Measurements from ENCODE around the gene GM2A.

The GM2A gene
- total RNA-seq = 14.5 to 37.9 (median 20.8) reads per million in 3 experiments

GRCh38 chr5:151252762-151253604, at the start of gene GM2A:
TSS of gene GM2A (plus strand) at chr5:151253185. CDS start at chr5:151253217, 32 bp downstream.
- peak; percentile 97 for DNase-seq

- no peak for DNase-seq
These were observed 48.9 kb upstream of the GM2A start for GRCh38 chr5:151204051-151204450.

- no peak for DNase-seq
These were observed 47.6 kb upstream of the GM2A start for GRCh38 chr5:151205411-151205810.

- DNase-seq = no peak
These were observed 44.5 kb upstream of the GM2A start for GRCh38 chr5:151208481-151208914.

GRCh38 chr5:151212406-151212798, 40.6 kb upstream of the GM2A start:
- DNase-seq = no peak

- peak; percentile 85 for DNase-seq
These were observed 39.0 kb upstream of the GM2A start for GRCh38 chr5:151213803-151214613.

DNA sequence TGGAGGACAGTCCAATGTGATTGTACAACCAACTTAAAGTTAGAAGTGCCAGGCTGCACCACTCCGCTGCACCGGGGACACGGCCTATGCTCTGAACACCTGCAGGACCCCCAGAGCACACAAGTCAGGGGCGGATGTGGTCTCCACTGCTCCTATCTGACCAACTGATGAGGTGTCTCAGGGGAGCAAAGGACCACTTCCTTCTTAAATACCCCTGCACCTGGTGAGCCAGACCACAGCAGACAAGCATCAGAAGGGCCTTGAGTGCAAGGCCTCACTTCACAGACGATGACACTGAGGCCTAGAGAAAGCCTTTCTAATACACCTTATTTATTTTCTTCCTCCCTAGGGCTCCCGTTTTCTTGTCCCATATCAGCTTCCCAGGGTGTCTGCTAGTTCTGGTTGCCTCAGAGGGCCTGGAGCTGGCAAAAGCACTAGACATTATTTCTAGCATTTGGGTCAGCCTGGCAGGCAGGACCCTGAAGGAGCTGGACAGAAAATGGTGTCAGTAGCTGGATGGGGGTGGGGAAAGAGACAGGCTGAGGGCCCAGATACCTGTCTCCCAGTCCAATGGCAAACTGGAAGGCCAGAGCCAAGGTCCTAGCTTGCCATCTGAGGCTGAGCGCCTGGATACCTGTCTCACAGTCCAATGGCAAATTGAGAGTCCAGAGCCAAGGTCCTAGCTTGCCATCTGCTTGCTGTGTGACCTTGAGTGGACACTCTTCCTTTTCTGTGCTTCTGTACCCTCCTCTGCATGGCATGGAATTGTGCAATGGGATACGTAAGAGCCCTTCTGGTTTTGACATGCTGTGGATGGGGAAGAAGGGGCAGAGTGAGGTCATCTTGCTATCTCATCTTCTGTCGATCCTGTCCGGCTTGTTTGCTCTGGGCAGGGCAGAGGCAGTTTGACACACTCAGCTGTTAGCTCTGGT, 38.1 kb upstream of the GM2A start:
- DNase-seq = no peak

DNA sequence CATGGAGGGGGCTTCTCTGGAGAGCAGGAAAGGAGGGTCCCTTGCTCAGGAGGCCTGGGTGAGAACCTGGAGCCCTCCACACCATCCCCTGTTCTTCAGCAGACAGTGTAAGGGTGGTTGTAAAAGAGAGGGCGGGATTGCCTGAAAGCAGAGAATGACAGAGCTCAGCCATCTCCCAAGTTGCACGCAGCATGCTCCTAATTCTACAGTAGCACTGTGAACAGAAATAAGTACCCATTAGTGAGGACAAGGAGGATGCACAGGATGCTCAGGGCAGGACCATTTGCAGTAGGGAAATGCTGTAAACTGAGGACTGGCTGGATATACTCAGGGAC, 37.5 kb upstream of the GM2A start:
- no peak for DNase-seq

DNA sequence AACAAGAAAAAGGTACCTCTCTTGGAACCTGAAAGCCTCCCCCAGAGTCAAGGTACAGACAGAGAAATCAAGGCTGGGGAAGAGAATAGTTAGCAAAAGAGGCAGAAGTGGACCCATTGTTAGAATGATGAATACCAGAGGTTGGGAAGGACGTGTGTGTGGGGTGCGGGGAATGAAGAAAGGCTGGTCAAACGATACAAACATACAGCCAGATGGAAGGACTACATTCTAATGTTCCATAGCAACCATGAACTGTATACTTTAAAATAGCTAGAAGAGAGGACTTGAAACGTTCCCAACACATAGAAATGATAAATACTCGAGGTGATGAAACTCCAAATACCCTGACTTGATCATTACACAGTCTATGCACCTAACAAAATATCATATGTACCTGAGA, 36.2 kb upstream of the GM2A start:
- no peak for DNase-seq

DNA sequence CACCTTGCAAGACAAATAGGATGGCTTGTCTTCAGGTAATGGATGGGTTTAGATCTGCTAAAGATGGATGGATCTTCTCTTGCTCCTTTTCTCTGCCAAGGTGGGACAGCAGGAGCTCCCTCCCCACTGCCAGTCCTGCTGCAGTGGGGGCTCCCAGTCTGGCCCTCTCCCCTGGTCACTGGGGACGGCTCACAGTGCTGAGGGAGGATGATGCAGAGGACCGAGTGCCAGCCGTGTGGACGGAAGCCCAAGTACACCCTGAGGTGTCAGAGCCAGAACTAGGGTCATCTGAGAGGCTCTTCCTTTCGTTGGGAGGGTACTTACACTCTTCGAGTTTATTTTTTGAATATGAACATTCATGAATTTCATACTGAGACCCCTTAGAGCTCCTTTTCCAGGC, 34.8 kb upstream of the GM2A start:
- no peak for DNase-seq

DNA sequence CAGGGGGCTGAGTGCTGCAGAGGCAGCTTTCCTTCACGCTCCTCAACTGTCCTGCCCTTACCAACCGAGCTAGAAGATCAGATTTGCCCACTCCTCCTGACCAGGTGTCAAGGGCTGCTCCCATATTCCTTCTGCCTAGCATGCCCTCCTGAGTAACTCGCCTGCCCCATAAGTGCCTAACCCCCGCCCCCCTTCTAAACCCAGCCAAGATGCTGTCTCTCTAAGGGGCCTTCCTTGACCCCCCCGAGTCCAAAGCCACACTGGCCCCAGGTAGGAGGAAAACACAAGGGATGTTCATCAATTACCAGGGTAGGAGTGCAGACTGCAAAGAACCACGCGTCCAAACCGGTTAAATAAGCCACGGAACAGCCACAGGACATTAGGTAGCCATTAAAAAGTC, 33.8 kb upstream of the GM2A start:
- no peak for DNase-seq

DNA sequence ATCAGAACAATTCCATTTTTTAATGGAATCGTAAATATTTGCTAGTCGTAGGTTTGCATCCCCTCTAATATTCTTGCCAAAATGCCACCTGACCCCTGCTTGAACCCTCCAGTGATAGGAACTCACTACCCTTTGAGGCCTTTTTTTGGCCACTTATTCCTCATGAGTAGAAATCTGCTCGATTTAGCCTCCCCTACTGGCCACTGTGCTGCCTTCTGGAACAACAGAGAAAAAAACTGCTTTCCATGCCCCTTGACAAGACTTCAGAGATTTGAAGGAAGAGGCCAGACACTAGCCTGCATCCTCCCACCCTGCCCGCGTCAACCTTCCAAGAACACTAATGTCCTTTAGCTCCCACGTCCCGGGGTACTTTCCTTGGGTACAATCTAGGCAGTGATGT, 33.2 kb upstream of the GM2A start:
- no peak for DNase-seq

GRCh38 chr5:151221574-151221973, 31.4 kb upstream of the GM2A start:
- no peak for DNase-seq

DNA sequence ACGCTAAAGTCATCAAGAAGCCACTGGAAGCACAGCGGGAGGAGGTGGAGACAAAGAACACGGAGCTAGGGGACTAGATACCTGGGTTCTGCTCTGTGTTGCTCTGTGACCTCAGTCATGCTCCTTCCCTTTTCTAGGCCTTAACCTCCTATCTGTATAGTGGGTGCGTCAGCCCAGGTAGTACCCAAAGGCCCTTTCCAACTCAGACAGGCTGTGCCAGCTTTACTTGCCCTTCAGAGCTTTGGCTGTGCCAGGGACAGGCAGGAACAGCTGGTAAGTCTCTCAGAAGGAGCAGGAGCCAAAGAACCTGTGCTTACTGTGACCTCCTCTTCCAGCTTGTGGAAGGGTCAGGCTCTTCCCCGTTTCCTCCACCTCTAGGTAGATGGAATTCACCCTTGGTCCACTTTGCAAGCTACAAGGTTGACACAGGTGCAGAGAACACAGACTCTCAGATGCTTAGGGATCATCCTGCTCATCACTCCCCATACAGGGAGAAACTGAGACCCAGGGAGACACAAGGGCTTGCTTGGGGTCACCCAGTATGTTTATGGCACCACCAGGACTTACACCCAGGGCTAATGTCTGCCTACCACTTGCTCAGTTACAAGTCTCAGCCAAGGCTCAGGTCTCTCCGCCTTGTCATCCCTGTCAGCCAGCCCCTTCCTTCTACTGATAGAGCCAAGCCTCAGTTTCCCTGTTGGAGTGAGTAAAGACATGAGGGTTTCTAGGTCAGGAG, 30.8 kb upstream of the GM2A start:
- no peak for DNase-seq

- peak; percentile 46 for DNase-seq
These were observed 30.1 kb upstream of the GM2A start for GRCh38 chr5:151222790-151223446.

DNA sequence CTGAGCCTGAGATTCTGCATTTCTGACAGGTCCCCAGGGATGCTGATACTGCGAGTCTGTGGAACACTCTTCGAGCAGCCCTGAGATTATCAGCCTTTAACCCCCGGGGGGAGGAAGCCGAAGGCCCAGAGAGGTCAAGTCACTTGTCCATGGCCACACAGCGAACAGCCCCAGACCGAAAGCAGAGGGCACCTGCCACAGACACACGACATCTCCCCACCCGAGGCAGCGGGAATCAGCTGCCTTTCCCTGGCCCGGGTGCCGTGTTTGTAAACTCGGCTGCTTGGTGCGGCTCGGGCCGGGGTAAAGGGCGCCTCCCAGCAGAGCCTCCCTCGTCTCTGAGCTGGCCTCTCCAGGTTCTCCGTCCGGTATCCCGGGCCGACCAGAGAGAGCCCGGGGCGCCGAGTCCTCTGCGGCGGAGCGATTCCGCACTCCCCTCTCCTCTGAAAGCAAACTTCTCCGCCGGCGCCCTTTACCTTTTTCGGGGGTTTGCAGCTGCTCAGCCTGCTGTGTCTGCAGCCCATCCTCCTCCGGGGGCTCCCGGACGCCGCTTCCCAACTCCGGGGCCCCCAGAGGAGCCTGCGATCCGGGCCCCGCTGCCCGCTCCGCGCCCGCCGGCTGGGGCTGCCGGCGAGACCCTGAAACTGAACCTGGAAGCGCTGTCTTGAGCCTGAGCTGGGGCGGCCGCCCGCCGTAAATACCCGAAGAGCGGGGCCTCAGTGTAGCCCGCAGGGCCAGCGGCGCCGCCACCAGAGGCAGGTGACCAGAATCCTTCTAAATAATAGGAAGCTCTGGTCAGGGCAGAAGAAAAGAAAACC, 29.3 kb upstream of the GM2A start, which contains the start of gene CCDC69:
TSS of gene CCDC69 (minus strand) at position 646 of the 818 bp plus-strand sequence. CDS start at position 524, 122 bp downstream.
- peak; percentile 44 for DNase-seq

DNA sequence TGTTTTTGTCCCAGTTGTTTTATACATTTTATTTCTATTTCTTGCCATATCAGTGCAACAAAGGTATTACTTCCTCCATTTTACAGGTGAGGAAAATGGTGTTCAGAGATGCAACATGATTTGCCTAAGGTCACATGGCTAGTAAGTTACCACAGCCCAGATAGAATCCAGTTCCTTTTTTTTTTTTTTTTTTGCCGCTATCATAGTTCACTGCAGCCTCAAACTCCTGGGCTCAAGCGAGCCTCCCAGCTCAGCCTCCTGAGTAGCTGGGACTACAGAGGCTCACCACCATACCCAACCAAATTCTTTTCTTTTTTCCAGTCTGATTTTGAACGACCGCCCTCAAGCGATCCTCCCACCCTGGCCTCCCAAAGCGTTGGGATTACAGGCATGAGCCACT, 28.6 kb upstream of the GM2A start:
- DNase-seq = peak; percentile 43

DNA sequence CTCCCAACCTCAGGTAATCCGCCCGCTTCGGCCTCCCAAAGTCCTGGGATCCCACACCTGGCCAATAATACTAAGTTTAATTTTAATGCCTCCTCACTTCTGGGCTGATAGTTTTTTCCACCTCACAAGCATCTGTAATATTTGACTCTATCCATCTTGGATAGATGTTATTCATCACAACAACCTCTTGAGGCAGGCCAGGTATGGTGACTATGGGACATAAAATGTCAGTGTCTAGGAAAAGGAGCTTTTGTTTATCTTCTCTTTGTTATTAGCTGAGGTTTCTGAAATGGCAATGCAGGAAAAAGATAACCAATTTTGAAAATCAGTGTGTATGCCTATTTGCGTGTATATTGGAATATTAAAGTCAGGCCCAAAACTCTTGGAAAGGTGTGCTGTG, 27.9 kb upstream of the GM2A start:
- no peak for DNase-seq

DNA sequence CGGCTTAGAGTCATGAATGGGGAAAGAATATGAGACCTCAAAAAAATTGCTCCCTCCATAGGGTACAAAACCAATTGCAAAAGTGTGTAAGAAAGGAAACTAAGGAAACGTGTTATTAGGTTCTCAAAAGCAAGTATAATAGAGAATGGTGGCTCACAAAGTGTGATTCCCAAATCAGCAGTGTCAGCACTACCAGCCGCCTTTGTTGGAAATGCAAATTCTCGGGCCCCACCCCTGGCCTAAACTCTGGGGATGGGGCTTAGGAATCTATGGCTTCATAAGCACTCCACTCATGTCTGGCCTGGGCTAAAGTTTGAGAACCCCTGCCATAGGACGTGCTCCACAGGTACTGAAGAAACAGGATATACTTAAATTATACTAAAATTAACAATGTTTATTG, 27.5 kb upstream of the GM2A start:
- no peak for DNase-seq

DNA sequence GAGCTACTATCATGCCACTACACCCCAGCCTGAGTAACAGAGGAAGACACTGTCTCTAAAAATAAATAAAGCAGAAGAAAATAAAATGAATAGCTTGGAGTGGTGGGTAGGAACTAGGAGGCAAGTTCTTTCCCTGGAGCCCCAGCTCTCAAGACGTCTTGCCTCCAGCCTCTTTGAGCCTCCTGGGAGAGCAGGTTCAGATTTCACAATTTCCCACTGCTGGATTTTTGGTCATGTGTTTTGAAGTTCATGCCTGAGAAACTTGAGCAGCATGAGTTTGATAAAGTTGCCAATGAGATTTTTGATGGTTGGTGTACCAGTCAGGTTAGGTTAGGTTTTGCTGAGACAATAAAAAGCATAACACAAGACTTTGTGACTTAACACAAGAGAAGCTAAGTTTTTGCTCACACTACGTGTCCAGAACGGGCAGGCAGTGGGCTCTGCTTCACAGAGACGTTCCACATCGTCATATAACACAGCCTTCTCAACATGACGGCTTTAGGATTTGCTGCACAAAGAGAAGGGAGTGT, 25.0 kb upstream of the GM2A start:
- no peak for DNase-seq
